Measurements from ENCODE around the gene SERPINB5.

The SERPINB5 gene

DNA sequence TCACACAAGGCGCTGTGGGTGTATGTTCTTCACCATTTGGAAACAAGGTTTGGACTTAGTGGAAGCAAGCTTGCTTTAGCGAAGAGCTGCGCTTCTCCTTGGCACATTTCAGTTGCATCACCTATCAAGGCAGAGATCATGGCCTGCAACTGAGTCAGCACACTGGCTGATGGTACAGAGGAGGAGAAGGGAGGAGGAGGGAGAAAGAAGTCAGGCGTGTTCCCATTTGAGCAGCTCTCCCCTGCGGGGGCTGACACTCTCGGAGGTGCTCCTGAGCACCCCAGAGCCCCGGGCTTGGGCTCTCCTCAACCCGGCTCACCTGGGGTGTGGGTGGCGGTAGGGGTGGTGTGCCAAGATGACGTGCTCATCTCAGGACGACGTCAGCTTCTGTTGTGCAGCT lies 6.0 kb upstream of the SERPINB5 start:
- DNase-seq: no peak

DNA sequence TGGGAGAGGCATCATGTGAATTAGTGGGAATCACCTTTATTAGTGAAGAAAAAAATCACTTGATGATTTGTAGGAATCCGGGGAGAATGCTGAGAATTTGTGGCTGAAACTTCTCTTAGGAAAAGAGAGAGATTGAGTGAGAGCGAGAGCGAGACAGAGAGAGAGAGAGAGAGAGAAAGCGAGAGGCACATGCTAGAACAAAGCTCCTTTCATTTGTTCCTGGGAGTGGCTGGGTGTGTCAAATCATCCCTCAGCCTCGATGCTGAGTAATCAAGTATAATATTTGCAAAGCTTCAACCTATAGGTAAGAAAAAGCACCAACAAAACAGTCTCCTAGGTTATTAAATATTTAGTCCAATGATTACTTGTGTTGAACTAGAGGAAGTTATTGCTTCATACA lies 4.4 kb upstream of the SERPINB5 start:
- DNase-seq: no peak

DNA sequence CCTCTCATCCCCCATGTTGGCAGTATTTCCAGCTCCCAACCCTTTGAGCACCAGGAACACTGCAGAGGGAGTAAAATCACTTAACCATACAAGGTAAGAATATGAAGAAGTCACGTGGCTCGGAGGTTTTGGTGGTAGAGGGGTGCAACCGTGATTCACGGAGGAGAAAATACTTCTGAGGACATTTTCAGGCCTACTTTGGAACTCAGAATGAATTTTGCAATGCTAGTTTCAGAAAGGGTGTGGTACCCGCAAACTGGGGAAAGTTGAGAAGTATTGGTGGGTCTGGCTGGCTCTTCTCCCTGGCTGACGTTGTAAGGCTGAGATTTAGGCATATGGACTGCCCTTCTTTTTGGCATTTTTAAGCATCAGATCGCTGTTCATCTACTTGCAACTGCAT lies 442 bp downstream of the SERPINB5 start:
- no peak for DNase-seq

DNA sequence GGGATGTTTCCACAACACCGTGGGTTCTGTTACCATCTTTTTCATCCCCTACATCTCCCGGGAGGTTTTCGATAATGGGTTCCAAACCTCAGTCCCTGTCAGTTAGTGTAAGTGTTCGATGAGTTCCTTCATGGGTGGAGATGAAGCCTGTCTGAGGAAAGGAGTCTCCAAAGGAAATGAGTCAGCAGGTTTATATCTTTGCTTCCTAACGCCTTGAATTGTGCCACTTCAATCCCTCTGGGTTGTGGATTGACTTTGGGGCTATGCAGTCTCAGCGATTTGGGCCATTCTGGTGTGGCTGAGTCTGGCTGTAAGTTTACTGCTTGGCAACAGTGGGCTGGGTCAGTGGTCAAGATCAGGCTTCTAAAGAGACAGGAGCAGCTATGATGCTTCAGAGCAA lies 1.2 kb downstream of the SERPINB5 start:
- DNase-seq: no peak

DNA sequence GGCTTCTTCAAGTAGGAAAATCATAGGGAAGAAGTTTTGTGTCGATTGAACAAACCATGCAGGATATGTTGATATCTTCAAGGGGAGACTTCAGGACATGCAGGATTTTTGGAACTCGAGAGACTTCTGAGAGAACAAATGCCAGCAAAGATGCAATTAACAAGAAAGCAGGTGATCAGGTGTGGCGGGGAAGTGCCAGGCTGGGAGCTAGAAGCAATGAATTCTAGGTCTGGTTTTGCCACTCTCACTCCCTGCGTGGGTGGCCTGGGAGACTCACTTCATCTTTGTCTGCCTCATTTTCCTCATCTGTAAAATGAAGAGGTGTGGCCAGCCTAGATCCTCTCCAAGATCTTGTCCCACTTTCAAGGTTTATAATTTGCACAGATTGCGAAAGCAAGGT lies 3.1 kb downstream of the SERPINB5 start:
- no peak for DNase-seq

DNA sequence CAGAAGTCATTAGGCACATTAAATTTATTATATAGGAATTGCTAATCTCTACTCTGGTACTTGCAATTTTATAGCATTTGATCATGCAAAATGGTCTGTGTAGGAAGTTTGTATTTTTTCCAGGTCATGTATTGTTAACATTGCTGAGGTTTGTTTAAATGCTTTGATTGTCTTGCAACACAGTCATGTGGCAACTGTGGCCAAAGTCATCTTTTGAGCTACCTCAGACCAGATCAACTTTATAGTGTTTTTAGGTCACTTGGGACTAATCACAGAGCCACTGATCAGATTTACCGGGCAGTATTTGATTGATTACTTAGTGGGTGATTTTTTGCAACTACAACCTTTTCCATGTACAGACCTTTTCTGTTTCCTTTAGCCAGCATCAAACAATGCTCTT lies 3.7 kb downstream of the SERPINB5 start:
- no peak for DNase-seq

DNA sequence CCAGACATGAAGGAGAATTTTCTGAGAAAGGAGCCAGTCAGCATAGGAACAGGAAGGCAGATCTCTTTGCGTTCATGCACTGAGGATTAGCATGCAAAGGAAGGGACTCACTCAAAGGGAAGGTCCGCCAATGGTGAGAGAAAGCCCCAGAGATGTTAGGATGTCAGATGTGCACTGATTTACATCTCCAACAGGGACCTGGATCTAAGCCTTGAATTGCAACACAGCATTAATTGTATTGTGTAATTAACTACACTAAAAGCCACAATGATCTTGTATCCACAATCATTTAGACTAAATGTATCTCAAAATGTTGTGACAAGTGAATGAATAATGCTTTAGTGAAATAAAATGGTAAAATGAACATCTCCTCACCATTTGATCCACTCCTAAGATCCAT lies 4.2 kb downstream of the SERPINB5 start:
- DNase-seq: no peak

DNA sequence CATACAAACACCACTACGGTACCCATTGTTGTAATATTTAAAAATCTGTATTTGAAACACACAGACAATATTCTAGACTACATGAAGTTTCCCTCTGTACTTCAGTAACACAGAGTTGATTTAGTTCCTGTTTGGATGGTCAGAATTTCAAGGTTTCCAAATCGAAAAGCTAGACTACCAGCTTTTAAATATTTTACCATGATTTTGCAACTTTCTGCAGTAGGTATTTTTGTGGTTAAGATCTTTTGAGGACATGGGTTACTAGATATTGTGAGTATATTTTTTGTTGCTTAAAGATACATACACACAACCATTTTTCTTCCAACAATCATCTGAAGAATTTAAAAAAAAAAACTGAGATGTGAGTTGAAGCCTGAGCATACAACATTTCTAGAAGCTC lies 10.9 kb downstream of the SERPINB5 start:
- no peak for DNase-seq

DNA sequence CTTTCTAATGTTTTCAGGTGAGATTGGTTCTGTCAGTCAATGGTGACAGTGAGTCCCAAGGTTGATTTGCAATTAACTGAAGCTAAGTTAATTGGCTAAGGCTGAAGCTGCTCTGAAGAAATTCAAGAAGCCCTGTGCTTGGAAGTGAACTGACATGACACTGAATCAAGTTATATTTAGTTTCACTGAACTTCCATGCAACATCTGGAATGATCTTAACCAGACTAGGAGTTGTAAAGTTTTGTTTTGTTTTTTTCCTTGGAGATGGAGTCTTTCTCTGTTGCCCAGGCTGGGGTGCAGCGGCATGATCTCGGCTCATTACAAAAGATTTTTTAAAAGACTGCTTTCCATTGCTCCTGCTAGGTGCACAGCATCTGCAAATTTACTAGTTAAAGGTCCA lies 11.4 kb downstream of the SERPINB5 start:
- DNase-seq: no peak

DNA sequence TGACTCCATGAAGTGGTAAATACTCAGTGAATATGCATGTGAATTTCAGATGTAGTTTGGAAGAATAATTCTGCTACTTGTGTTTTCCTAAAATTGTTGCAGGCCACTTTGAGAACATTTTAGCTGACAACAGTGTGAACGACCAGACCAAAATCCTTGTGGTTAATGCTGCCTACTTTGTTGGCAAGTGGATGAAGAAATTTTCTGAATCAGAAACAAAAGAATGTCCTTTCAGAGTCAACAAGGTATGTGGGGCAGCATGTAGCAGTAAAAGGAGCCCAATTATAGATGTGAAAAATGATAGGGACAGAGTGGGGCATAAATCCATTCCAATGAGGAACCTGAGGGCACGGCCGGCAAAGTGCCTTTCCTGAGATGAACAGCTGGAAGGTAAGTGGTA lies 16.1 kb downstream of the SERPINB5 start:
- no peak for DNase-seq

DNA sequence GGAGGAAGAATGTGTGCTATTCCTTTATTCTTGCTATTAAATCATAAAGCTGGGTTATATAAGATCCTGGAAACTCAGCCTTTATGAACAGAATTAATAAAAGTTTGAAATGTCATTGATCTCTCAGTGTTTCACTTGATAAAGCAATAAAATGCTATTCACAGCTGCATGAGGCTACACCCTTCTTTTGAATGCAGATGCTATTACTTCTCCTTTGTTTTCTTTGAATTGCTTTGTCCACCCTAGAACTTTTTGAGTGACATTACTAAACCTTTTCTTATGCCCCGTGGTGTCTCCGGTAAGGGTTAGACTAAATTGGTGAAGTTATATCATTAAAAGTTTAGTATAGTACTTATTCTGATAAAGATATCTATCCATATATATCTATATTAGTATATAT lies 18.9 kb downstream of the SERPINB5 start:
- no peak for DNase-seq

DNA sequence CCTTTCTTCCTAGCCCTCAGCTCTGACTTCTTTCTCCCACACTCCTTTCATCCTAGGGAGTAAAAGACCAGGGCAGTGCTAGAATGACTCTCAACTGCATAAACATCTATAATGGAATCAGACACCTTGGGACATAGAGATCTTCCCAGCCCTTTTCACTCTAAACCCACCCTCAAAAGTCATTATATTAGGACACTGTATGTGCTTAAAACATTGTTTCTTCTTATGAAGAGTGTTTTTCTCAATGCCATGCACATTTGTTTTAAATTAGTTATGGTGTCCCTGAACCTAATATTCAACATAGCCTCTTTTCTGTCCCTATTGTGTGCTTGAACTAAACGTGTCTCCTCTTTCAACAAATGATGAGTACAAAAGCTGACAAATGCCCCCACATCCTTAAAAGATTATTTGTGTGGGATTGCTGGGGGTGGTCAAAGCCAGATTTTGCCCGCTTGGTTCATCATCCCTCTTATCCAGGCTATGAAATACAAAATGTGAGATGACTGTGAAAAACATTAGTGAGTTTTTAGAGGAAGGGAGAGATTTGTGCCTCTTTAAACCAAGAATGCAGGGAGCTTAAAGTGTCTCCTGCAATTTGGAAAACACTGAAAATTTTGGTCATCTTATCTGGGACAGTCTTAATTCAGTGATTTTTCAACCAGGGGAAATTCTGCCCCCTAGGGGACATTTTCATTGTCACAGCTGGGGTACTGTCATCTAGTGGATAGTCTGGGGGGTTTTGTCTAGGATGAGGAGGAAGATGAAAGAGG lies 29.0 kb downstream of the SERPINB5 start:
- DNase-seq: no peak

DNA sequence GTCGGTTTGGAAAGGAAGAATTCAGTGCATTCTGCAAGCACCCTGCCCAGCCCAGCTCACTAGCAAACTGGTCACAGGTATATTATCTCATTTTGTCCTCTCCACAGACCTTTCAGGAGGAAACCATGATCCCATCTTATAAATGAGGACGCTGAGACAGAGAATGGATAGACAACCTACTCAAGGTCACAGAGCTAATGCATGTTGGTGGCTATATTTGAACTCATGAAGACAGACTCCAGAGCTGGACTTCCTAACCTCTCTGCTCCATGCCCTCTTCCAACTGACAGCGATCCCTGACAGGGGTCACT lies 29.5 kb downstream of the SERPINB5 start:
- no peak for DNase-seq

DNA sequence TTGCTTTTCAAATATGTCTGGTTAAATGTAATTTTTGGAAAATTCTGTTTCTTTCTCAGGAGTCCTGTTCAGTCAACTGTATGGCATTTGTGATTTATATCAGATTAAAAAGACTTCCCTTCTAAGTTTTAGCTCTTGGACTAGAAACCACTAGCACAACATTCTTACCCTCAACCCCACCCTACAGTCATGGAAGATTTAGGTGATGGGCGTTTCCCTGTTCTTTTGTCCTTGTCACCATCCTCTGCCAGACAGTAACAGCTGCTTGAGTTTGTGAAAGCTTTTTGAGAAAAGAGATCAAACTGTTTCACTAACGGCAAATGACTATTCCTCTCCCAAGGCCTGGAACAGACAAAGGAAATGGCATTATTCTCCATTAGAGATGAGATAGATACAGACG lies 31.8 kb downstream of the SERPINB5 start:
- no peak for DNase-seq

DNA sequence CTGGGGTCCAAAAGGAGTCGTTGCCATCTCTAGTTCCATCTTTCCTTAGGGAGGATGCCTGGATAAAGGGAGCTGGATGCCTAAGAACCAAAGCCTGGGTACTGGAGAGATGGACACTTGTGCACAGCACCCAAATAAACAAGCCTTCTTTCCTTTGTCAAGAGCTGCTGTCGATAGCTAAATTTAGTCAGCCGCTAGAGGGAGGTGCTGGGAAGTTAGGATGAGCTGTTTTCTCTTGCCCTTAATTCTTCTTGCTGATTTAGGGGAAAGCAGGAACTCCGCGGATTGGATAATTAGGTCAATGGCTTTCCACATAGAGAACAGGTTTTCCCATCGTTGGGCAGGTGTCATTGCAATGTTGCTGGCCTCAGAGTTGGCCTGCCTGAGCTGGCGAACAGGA lies 34.5 kb downstream of the SERPINB5 start:
- DNase-seq: no peak

DNA sequence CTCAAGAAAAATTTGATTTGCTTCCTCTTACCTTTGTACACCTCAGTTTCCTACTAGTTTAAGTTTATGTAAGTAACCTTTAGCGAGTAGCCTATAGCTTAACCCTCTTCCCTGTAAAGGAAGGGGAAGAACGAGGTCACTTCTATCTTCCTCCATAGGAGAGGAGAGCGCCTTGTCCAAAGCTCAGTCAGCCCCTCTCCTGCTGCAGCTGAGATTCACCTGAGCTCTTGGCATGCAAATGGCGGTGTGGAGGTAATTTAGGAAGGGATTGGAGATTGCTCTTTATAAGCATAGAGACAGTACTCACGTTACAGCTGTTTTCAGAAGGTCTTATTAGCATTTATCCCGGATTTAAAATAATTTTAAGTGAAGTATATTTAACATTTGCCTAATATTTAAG lies 37.6 kb downstream of the SERPINB5 start:
- no peak for DNase-seq

DNA sequence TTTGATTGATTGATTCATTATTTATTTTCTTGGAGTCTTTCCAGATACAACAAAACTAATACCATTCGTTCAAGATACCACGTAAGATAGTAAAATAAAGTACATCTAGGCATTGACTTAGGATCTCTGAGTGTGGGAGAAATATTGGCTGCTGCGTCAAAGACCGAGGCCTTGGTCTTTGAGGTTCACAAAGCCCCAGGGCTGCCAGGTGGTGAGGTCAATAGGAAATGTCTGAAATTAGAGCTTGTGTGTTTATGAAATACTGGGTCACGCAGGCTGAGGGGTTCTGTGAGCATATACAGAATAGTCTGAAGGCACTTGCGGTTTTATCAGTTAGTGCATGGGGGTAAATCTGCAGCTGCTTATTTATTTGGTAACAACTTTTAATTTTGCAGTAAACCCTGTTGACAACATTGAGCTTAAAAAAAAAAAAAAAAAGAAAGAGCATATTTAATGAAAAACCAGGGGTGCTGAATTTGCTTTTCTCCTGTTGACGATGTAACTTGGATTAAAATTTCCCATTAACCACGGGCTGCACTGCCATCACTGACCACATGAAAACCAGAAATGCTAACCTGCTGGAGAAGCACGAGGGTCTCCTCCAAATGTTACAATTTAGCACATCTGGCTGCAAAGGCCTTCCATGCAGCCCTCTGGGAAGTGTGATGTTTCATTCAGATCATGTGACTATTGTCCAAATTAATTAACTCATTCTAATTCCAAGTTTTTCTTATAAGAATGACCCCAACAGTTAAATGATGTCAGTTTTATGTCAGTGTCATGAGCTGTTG lies 38.3 kb downstream of the SERPINB5 start:
- no peak for DNase-seq

DNA sequence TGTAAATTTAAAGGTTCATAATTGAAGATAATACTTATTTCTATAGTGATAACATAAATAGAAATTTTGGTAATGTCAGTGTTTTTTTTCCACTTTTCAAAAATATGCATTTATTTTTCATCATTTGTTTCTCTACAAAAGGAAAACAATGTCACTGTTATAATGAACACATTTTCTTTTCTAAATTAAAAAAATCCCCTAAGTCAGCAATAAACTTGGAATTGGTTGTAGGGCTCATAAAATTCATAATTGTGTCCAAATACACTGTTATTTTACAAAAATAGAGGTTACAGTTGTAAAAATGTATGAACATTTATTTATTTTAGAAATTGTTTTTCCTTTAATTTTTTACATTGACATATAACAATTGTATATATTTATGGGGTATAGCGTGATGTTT lies 39.0 kb downstream of the SERPINB5 start:
- DNase-seq: no peak

DNA sequence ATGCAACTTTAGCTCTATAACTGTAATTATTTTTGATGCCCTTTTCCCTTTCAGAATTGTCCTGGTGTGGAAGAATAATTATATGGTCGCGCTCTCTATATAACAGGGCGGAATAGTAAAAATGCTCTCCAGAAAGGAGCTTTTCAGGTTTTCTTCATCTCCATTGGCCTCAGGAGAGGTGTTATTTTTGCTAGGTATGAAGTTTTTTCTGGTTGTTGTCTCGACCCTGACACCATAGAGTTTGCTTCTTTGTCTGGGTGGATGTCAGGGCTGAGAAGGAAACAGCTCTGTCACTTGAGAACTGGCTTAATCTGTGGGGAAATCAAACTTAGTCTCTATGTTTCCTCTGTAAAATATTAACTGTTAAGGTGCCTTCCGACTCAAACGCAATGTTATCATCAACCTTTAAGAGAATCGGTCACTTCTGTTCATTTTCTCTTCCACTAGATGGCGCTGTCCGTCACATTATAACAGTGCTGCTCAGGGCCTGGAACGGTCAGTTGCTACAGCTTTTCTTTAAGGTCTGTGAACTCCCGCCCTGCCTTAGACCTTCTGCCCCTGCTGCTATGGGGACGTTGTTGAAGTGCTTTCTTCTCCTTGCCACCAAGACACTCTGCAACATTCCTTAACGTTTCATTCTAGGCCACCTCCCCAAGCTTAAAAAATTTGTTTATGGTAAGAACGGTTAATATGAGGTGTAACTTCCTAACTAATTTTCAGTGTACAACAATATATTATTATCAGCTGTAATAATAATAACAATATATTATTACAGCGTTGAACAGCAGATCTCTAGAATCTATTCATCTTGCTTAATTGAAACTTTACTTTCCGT lies 41.6 kb downstream of the SERPINB5 start:
- DNase-seq: peak; percentile 91

DNA sequence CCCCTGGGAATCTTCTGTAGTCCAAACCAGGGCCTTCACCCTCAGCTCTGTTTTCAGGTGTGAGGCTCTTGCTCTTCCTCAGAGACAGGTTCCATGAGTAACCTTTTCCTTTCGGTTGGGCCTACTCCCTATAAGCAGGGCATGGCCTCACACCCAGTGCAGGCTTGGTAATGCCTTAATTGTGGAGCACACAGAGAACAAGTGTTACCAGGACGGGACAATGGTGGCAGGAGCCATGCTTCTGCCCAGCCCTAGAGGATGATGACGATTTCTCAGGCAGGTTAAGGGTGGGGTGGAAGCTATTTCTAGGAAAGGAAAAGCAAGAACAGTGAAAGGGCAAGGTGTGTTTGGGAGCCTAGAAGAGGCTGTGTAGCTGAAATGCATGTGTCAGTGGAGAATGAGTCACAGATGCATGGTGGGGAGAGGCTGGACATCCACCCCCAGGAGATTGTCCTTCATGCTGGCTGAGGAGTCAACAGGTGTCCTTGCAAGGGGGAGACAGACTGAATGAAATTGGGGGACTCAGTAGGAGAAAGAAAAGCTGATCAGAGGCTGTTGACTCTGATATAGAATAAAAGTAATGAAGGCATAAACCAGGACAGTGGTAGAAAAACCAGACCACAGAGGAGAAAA lies 43.4 kb downstream of the SERPINB5 start:
- DNase-seq: no peak

DNA sequence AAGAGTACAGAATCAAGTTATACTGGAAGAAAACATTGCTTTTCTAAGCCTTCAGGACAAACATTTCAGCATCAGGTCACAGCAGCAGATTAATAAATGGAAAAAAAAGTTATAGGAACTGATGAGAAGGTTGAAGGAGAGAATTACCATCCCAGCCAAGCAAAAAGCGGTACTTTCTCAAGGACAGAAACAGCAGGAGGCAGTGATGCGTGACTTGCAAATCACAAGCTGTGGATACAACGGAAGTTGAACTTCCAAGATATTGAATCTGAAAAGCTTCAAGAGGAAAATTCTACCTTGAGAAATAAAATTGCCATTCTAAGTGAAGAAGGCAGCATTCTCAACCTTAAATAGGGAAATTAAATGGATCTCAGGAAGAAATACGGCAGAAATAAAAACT lies 46.9 kb downstream of the SERPINB5 start:
- DNase-seq: no peak

DNA sequence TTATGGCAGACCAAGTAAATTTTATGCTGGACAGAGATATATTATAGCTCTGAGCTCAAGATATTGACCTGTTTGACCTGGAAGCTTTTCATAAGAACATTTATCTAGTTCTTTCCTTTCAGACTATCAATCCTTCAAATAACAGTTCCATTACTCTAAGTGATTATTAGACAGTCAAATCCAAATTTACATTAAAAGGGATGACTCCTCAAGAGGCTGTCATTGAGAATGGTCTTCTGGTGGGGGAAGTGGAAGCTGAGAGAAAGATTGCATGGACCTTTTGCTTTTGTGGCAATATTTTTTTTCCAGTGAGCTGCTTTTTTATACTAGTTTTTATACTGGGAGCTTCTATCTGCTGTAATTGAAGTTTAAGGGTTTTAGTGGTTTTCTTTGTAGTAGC lies 50.5 kb downstream of the SERPINB5 start:
- DNase-seq: no peak

DNA sequence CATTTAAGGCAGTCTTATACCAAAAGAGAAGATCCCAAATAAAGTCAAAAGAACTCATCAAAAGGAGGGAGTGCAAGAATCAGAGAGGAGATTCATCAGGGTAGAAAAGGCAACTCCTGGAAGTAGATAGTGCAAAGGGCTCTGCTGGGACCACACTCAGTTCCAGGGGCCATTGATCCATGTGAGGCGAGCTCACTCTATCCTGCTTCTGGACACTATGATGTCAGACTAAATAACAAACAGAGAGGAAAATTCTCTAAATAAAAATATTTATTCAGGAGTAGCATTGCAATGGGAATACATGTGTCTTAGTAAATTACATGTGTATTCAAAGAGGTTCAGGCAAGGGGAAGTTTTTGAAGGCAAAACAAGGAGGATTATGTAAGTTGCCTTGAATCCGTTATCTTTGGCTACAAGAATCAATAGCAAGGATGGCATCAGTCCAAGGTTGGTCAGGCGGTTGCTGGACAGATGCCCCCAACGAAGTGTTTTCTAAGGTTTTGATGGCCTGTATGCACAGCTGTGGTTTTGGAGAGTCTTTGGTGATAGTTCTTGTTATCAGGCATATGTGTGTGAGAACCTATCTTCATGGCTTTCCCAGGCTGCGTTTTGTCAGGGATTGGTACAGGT lies 52.2 kb downstream of the SERPINB5 start:
- DNase-seq: no peak
